GM18951 (cell line): ENCODE measurements around the gene TUBA1A.
"Not testable (repeated sequence)": the region's sequence is repeated elsewhere in the genome, so short reads cannot be mapped to it uniquely, and the experiment has no call there.

Experiments used
- POLR2A ChIP-seq: IDR thresholded peaks from 4 replicates; pipeline ENCODE4 v1.6.1; 2011; ENCODE audit warnings: mild to moderate bottlenecking; ENCODE audit not compliant: insufficient read length, insufficient read depth; ENCODE audit errors: extremely low read depth
- in situ Hi-C: fragments of 300-500 bp; cut with MboI; formaldehyde crosslinking; loops from one replicate; pipeline ENCODE4 v1.12.0; 2022; ENCODE audit warnings: low sequenced_read_pairs, mixed read lengths, inconsistent platforms; ENCODE audit not compliant: unreplicated experiment

The TUBA1A gene

DNA sequence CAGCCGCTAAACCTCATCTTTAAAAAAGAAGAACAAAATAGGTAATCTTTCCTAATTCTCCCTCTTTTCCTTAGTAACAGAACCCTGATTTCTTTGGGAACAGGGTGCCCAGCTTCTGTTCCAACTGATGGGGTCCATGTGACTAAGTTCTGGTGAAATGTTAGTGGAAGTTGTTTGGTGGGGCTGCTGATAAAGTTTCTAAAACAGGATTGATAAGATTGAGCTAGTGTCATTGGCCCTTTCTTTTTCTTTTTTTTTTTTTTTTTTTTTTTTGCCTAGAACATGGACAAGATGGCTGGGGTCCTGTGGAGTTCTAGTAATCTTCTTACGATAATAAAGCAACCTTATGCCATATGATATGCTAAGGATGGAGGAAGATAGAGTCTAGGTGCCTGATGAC is 41.5 kb downstream of the TUBA1A start:
- in situ Hi-C loops: no loop called here
- TF ChIP-seq POLR2A: no peak

DNA sequence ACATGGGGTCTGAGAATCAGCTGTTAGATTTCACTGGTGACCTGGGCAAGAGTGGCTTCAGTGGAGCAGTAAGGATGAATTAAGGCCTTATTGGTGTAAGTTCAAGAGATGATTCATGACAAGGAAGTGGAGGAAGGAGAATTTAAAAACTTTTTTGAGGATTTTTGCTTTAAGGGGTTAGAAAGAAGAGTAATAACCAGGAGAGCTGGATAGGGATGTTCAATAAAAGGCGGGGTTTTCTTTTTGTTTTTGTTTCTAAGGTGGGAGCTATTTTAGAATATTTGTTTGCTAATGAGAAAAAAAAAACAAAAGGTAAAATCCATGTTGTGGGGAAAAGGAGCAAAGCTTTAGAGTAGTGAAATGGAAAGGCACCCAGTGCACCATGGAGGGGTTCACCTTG is 42.5 kb downstream of the TUBA1A start:
- in situ Hi-C loops: no loop called here
- TF ChIP-seq POLR2A: no peak

DNA sequence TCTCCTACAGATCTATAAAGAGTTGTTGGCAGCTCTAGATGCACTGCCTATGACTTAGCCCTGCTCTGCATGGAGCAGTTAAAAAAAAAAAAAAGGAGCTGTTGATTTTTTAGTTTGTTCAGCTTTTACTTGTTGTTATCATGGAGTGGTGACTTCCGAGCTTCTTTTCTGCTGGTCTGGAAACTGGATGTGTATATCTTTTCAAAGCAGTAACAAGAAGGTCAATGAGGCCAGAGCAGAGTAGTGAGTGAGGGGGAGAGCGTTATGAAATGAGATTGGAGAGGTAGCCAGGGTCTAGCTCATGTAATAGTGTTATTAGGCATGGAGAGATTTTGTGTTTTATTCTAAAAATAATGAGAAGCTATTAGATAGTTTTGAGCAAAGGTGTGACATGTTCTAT is 44.5 kb downstream of the TUBA1A start:
- in situ Hi-C loops: no loop called here
- no peak for TF ChIP-seq POLR2A

DNA sequence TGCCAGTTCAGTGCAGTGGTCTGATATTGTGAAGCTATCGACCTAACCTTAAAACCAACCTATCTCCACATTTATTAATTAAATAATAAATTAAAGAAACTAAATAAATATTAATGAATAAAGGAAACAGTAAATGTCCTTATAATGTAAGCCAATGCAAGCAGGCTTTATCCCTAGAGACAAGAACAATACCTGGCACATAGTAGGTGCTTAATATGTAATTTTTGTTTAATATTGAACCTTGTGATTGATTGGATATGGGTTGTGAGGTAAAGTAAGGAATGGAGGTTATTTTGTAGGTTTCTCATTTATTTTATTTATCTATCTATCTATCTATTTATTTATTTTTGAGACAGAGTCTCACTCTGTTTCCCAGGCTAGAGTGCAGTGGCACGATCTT is 49.9 kb downstream of the TUBA1A start:
- in situ Hi-C loops: no loop called here
- TF ChIP-seq POLR2A: no peak

- in situ Hi-C loops: no loop called here
- TF ChIP-seq POLR2A: no peak
Observed at GRCh38 chr12:49138587-49138986, 50.3 kb downstream of the TUBA1A start.

DNA sequence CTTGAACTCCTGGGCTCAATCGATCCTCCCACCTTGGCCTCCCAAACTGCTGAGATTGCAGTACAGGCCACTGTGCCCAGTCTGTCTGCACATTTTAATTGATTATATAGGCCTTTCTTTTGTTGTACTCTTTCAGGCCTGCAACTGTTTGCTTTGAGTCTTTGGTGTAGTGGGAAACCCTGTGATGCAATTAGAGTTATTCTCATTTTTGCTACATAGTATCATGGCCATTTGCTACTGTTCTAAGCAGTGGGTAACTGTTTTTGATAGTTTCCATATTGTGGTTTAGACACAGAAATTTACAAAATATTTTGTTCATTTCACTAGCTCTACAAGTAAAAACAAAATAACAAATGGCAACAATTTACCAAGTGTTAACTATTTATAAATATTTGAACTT is 51.4 kb downstream of the TUBA1A start:
- in situ Hi-C loops: no loop called here
- no peak for TF ChIP-seq POLR2A

DNA sequence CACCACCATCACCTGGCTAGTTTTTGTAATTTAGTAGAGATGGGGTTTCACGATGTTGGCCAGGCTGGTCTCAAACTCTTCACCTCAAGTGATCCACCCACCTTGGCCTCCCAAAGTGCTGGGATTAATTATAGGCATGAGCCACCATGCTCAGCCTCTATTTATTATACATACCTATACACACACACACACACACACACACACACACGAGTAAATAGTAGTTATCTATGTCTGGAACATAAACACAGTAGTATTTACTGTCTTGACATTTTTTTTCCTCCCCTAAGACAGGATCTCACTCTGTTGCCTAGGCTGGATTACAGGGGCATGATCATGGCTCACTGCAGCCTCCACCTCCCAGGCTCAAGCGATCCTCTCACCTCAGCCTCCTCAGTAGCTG is 51.9 kb downstream of the TUBA1A start:
- in situ Hi-C loops: not testable (repeated sequence)
